ENCODE data around the gene SMIM44.

DNA sequence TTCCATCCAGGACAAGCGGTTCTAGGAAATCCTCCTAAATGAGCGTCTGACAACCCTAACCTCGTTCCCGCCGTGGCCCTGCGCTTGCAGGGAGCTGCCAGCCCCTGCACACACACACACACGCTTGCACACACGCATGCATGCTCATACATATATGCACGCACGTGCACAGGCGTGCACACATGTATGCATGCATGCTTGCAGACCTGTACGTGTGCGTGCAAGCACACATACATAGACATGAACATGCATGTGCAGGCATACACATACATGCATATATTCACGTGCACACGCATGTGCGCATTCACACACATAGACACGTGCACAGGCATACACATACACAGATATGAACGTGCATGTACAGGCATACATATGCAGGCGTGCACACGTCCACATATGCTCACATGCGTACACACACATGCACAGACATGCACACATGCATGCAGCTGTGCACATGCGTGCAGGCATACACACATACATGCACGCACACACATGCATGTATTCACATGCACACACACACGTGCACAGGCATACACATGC, 38.5 kb downstream of the SMIM44 start:
- TF ChIP-seq, protein P1, sequence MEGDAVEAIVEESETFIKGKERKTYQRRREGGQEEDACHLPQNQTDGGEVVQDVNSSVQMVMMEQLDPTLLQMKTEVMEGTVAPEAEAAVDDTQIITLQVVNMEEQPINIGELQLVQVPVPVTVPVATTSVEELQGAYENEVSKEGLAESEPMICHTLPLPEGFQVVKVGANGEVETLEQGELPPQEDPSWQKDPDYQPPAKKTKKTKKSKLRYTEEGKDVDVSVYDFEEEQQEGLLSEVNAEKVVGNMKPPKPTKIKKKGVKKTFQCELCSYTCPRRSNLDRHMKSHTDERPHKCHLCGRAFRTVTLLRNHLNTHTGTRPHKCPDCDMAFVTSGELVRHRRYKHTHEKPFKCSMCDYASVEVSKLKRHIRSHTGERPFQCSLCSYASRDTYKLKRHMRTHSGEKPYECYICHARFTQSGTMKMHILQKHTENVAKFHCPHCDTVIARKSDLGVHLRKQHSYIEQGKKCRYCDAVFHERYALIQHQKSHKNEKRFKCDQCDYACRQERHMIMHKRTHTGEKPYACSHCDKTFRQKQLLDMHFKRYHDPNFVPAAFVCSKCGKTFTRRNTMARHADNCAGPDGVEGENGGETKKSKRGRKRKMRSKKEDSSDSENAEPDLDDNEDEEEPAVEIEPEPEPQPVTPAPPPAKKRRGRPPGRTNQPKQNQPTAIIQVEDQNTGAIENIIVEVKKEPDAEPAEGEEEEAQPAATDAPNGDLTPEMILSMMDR (conservative IDR thresholded peaks at IDR 0.05), result no peak
- TF ChIP-seq EZH2 (IDR thresholded peaks at IDR 0.05; ENCODE audit: low read depth), result no peak

Data from PC-9 (cell line).